Body of pancreas (tissue), 4 donors: ENCODE results near the gene SERTAD1.

Source experiments
- CTCF ChIP-seq, 7 experiments: fragments of 450-650 bp in 4 of 7; fragments of 200-600 bp in 3 of 7; sonication (generic) in 3 of 7; IDR thresholded peaks; one replicate each; pipeline ENCODE4 v1.5.1; 2016 to 2019; ENCODE audit warnings: antibody characterized with exemption in 7 of 7
- POLR2A ChIP-seq, 3 donors: fragments of 450-650 bp; IDR thresholded peaks; one replicate each; pipeline ENCODE4 v1.6.1; 2016; ENCODE audit warnings: antibody characterized with exemption in 3 of 3, mild to moderate bottlenecking in 2 of 3

DNA sequence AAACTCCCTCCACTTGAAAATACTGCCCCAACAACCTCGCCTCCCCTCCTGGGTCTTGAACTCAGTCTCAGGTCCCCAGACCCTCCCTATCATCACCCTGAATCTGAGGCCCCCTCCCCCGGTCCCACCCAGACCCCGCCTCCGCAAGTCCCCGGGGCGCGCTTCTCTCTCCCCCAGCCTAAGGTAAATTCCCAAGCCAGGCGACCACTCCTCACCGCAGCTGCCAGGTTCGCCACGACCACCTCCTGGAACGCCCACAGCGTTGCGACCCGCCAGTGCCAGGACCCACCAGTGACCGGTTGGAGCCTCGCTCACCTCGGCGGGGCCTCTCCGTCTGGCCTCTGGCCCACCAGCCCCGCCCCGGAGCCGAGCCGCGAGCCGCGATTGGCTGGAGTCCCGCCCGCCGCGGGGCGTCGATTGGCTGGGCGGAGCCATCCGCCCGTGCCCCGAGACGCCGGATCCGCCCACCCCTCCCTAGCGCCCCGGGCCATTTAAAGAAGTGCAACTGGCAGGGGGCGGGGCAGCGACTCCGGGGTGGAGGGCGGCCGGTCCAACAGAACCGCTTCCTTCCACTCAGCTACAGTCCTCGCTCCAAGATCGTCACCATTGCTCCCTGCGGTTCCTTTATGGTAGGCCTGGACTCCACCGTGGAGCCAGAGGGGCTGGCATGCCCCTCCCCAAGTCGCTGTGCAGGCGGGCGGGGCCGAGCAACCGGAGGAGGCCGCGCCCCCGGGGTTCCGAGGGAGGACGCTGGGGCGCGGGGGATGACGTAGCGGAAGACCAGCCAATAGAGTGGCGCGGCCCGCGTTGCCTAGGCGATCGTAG, 18.4 kb upstream of the SERTAD1 start, which contains the start of gene SERTAD3:
- TF ChIP-seq POLR2A (IDR thresholded peaks at IDR 0.05) (peak; percentile 84 to 96 (median 91)), CTCF (IDR thresholded peaks at IDR 0.05) (peak in 3 of 7 experiments; percentile 14 to 27 (median 20))
